Suprapubic skin (tissue), 4 donors: Measurements from ENCODE around the gene SSTR3. TPM values are rescaled to one million over a fixed set of nuclear protein-coding genes. Genes with fewer than 3 reads are reported as not detected.

Experiments
- DNase-seq, 2 donors: peaks; one replicate each; pipeline ENCODE4 v3.0.0-alpha.2; 2019; ENCODE audit warnings: low spot score in 2 of 2
- H3K27ac ChIP-seq: fragments of 200-600 bp; sonication (generic); one replicate; pipeline ENCODE4 v1.5.1; 2019
- H3K27me3 ChIP-seq: fragments of 200-600 bp; sonication (generic); one replicate; pipeline ENCODE4 v1.5.1; 2019
- H3K36me3 ChIP-seq: fragments of 200-600 bp; sonication (generic); one replicate; pipeline ENCODE4 v1.5.1; 2019
- H3K4me1 ChIP-seq: fragments of 200-600 bp; sonication (generic); one replicate; pipeline ENCODE4 v1.5.1; 2019
- H3K4me3 ChIP-seq: fragments of 200-600 bp; sonication (generic); one replicate; pipeline ENCODE4 v1.5.1; 2019; ENCODE audit warnings: mild to moderate bottlenecking
- H3K9me3 ChIP-seq: fragments of 200-600 bp; sonication (generic); one replicate; pipeline ENCODE4 v1.5.1; 2019
- CTCF ChIP-seq, 2 donors: fragments of 200-600 bp in 1 of 2; fragments of 450-650 bp in 1 of 2; sonication (generic) in 1 of 2; IDR thresholded peaks; one replicate each; pipeline ENCODE4 v1.5.1; 2016 to 2019; ENCODE audit warnings: antibody characterized with exemption in 2 of 2, mild to moderate bottlenecking in 1 of 2, moderate library complexity in 1 of 2
- EP300 ChIP-seq: sonication (generic); formaldehyde crosslinking; IDR thresholded peaks from one replicate; pipeline ENCODE4 v1.6.1; 2017; ENCODE audit warnings: antibody characterized with exemption
- POLR2A ChIP-seq, 2 donors: fragments of 450-650 bp; IDR thresholded peaks; one replicate each; pipeline ENCODE4 v1.6.1; 2017; ENCODE audit warnings: antibody characterized with exemption in 2 of 2, mild to moderate bottlenecking in 2 of 2, moderate library complexity in 2 of 2
- POLR2AphosphoS5 ChIP-seq, 3 donors: sonication (generic); formaldehyde crosslinking; IDR thresholded peaks; one replicate each; pipeline ENCODE4 v1.6.1; 2017; ENCODE audit warnings: antibody characterized with exemption in 3 of 3
- WGBS: methylation state at CpG from one replicate; pipeline ENCODE4 v1.1.5; 2018; 5-methylcytosine and 5-hydroxymethylcytosine counted together
- total RNA-seq, 4 donors: library from RNA; depleted of rRNA; stranded (reverse); fragments of >200 nt; gene quantifications; one replicate each; pipeline ENCODE4 v1.1.0, GENCODE V29; 2016

Gene SSTR3
- total RNA-seq, 4 donors from 2014 or later, result not detected

- 90% methylated on average over 3 of the region's 3 CpGs for WGBS
- TF ChIP-seq POLR2AphosphoS5 (IDR thresholded peaks at IDR 0.05) (no peak), POLR2A (IDR thresholded peaks at IDR 0.05) (no peak), EP300 (no peak), CTCF (IDR thresholded peaks at IDR 0.05) (no peak)
- H3K36me3 ChIP-seq, result no peaks in the 10 kb centered on the region
- no peak overlapping the region for H3K27ac ChIP-seq
- peaks cover 45% of the 10 kb centered on the region for H3K4me1 ChIP-seq
- H3K4me3 ChIP-seq, result no peak overlapping the region
- H3K9me3 ChIP-seq, result no peaks in the 10 kb centered on the region
- H3K27me3 ChIP-seq, result no peaks in the 10 kb centered on the region
- DNase-seq, result peak in 1 of 2 donors; percentile 15
Measured at GRCh38 chr22:37194750-37195149, 17.5 kb downstream of the SSTR3 start.

GRCh38 chr22:37193629-37194191 lies 18.6 kb downstream of the SSTR3 start:
- peak in 1 of 2 donors; percentile 40 for DNase-seq

GRCh38 chr22:37192741-37193140 lies 19.5 kb downstream of the SSTR3 start:
- 90% methylated on average over 1 of the region's 1 CpG for WGBS
- H3K9me3 ChIP-seq, result no peaks in the 10 kb centered on the region
- H3K27me3 ChIP-seq, result no peaks in the 10 kb centered on the region
- no peaks in the 10 kb centered on the region for H3K36me3 ChIP-seq
- no peak overlapping the region for H3K27ac ChIP-seq
- H3K4me1 ChIP-seq, result peaks cover 51% of the 10 kb centered on the region
- TF ChIP-seq CTCF (IDR thresholded peaks at IDR 0.05) (no peak), POLR2AphosphoS5 (IDR thresholded peaks at IDR 0.05) (no peak), POLR2A (IDR thresholded peaks at IDR 0.05) (no peak), EP300 (no peak)
- peak in 1 of 2 donors; percentile 5 for DNase-seq
- H3K4me3 ChIP-seq, result no peak overlapping the region

More at GRCh38 chr22:37193629-37194191, 18.6 kb downstream of the SSTR3 start:
- H3K4me1 ChIP-seq, result peaks cover 51% of the 10 kb centered on the region
- H3K36me3 ChIP-seq, result no peaks in the 10 kb centered on the region
- TF ChIP-seq CTCF (IDR thresholded peaks at IDR 0.05) (no peak), POLR2A (IDR thresholded peaks at IDR 0.05) (no peak), POLR2AphosphoS5 (IDR thresholded peaks at IDR 0.05) (no peak), EP300 (no peak)
- no peak overlapping the region for H3K4me3 ChIP-seq
- H3K27me3 ChIP-seq, result no peaks in the 10 kb centered on the region
- 65% methylated on average over 10 of the region's 10 CpGs for WGBS
- no peaks in the 10 kb centered on the region for H3K9me3 ChIP-seq
- no peak overlapping the region for H3K27ac ChIP-seq

GRCh38 chr22:37192204-37192603 lies 20.1 kb downstream of the SSTR3 start:
- no peaks in the 10 kb centered on the region for H3K27me3 ChIP-seq
- no peaks in the 10 kb centered on the region for H3K36me3 ChIP-seq
- TF ChIP-seq POLR2A (IDR thresholded peaks at IDR 0.05), result no peak
- no peak for TF ChIP-seq CTCF (IDR thresholded peaks at IDR 0.05)
- TF ChIP-seq POLR2AphosphoS5 (IDR thresholded peaks at IDR 0.05), result no peak
- no peak for TF ChIP-seq EP300
- peaks cover 51% of the 10 kb centered on the region for H3K4me1 ChIP-seq
- H3K27ac ChIP-seq, result no peak overlapping the region
- DNase-seq, result no peak
- no peak overlapping the region for H3K4me3 ChIP-seq
- H3K9me3 ChIP-seq, result no peaks in the 10 kb centered on the region
- 79% methylated on average over 2 of the region's 2 CpGs for WGBS

- Histone ChIP-seq H3K27me3 (no peaks in the 10 kb centered on the region), H3K36me3 (no peaks in the 10 kb centered on the region), H3K9me3 (no peaks in the 10 kb centered on the region), H3K4me3 (no peak overlapping the region), H3K27ac (no peak overlapping the region), H3K4me1 (peaks cover 46% of the 10 kb centered on the region)
- DNase-seq, result peak in 1 of 2 donors; percentile 14
- TF ChIP-seq POLR2AphosphoS5 (IDR thresholded peaks at IDR 0.05), result no peak
- no peak for TF ChIP-seq CTCF (IDR thresholded peaks at IDR 0.05)
- TF ChIP-seq EP300, result no peak
- no peak for TF ChIP-seq POLR2A (IDR thresholded peaks at IDR 0.05)
- 40% methylated on average over 4 of the region's 4 CpGs for WGBS
Measured at GRCh38 chr22:37190262-37190780, 22.0 kb downstream of the SSTR3 start.
